GM18868 (cell line): ENCODE data around the gene CLEC16A.
"Not testable (repeated sequence)": the region's sequence is repeated elsewhere in the genome, so short reads cannot be mapped to it uniquely, and the experiment has no call there.

ENCODE experiments used
- ATAC-seq: cut with Tn5 transposase; IDR thresholded peaks from one replicate; pipeline ENCODE4 v1.9.1; 2021; ENCODE audit warnings: mild to moderate bottlenecking, moderate library complexity; ENCODE audit not compliant: unreplicated experiment

The CLEC16A gene

GRCh38 chr16:10923146-10923649, 21.2 kb upstream of the CLEC16A start:
- no peak for ATAC-seq

GRCh38 chr16:10923650-10924214, 20.6 kb upstream of the CLEC16A start:
- ATAC-seq: no peak

- ATAC-seq: not testable (repeated sequence)
These were observed 19.1 kb upstream of the CLEC16A start for GRCh38 chr16:10925285-10925684.

GRCh38 chr16:10926094-10926493, 18.3 kb upstream of the CLEC16A start:
- ATAC-seq: no peak

- ATAC-seq: no peak
These were observed 17.5 kb upstream of the CLEC16A start for GRCh38 chr16:10926867-10927266.

- no peak for ATAC-seq
These were observed 16.8 kb upstream of the CLEC16A start for GRCh38 chr16:10927497-10928112.

- ATAC-seq: not testable (repeated sequence)
These were observed 15.3 kb upstream of the CLEC16A start for GRCh38 chr16:10929097-10929496.

- no peak for ATAC-seq
These were observed 14.3 kb upstream of the CLEC16A start for GRCh38 chr16:10929853-10930754.

- no peak for ATAC-seq
These were observed 13.6 kb upstream of the CLEC16A start for GRCh38 chr16:10930755-10931093.

- no peak for ATAC-seq
These were observed 13.2 kb upstream of the CLEC16A start for GRCh38 chr16:10931134-10931533.

GRCh38 chr16:10931977-10932632, 12.3 kb upstream of the CLEC16A start:
- ATAC-seq: no peak

- ATAC-seq: no peak
These were observed 11.2 kb upstream of the CLEC16A start for GRCh38 chr16:10932959-10933710.

- no peak for ATAC-seq
These were observed 10.5 kb upstream of the CLEC16A start for GRCh38 chr16:10933865-10934264.

GRCh38 chr16:10934325-10935107, 9.8 kb upstream of the CLEC16A start:
- no peak for ATAC-seq

- ATAC-seq: no peak
These were observed 9.0 kb upstream of the CLEC16A start for GRCh38 chr16:10935226-10935915.

- no peak for ATAC-seq
These were observed 7.9 kb upstream of the CLEC16A start for GRCh38 chr16:10936272-10936984.

GRCh38 chr16:10937068-10937859, 7.1 kb upstream of the CLEC16A start:
- no peak for ATAC-seq

GRCh38 chr16:10938321-10938720, 6.0 kb upstream of the CLEC16A start:
- ATAC-seq: no peak
